GM12874 (cell line): Measurements from ENCODE around the gene HRCT1.

Source experiments
- CTCF ChIP-seq: IDR thresholded peaks from 2 replicates; pipeline ENCODE4 v1.5.1; 2011; ENCODE audit warnings: low read depth, mild to moderate bottlenecking, control low read depth, low read length, moderate library complexity; ENCODE audit not compliant: insufficient read depth

The HRCT1 gene

GRCh38 chr9:35908504-35909125 lies 2.6 kb downstream of the HRCT1 start:
- TF ChIP-seq CTCF: no peak

- no peak for TF ChIP-seq CTCF
Measured at GRCh38 chr9:35909274-35909673, 3.3 kb downstream of the HRCT1 start, which contains the start of gene SPAAR. TSS of gene SPAAR (plus strand) at chr9:35909490. CDS start at chr9:35910464, 974 bp downstream.

- no peak for TF ChIP-seq CTCF
Measured at GRCh38 chr9:35909687-35910612, 3.9 kb downstream of the HRCT1 start.

- peak; percentile 45; the same call in 1 of the 2 replicates for TF ChIP-seq CTCF
Measured at GRCh38 chr9:35910613-35911359, 4.8 kb downstream of the HRCT1 start.

GRCh38 chr9:35911690-35912089 lies 5.7 kb downstream of the HRCT1 start:
- no peak for TF ChIP-seq CTCF

- TF ChIP-seq CTCF: no peak
Measured at GRCh38 chr9:35912791-35913400, 6.9 kb downstream of the HRCT1 start.

GRCh38 chr9:35914301-35914807 lies 8.4 kb downstream of the HRCT1 start:
- no peak for TF ChIP-seq CTCF
